NT2/D1 (cell line): ENCODE measurements around the gene SPTLC2.
"Not testable (repeated sequence)": the region's sequence is repeated elsewhere in the genome, so short reads cannot be mapped to it uniquely, and the experiment has no call there.

Experiments
- DNase-seq: peaks from one replicate; pipeline ENCODE4 v3.0.0-alpha.2; 2011; ENCODE audit warnings: low read depth, low spot score
- H3K27me3 ChIP-seq: 2 replicates; pipeline ENCODE4 v1.6.0; 2011; ENCODE audit warnings: mild to moderate bottlenecking; ENCODE audit not compliant: insufficient read length, insufficient read depth
- H3K36me3 ChIP-seq: 2 replicates; pipeline ENCODE4 v1.6.1; 2011; ENCODE audit warnings: mild to moderate bottlenecking, low read length, mixed read lengths; ENCODE audit not compliant: insufficient read depth, insufficient read length
- H3K4me1 ChIP-seq: 2 replicates; pipeline ENCODE4 v1.5.1; 2011; ENCODE audit not compliant: insufficient read depth, insufficient read length
- H3K4me3 ChIP-seq: 2 replicates; pipeline ENCODE4 v1.5.1; 2011; ENCODE audit warnings: low read depth; ENCODE audit not compliant: insufficient read length
- H3K9ac ChIP-seq: 2 replicates; pipeline ENCODE4 v1.6.0; 2011; ENCODE audit warnings: low read depth; ENCODE audit not compliant: insufficient read length
- H3K9me3 ChIP-seq: 2 replicates; pipeline ENCODE4 v1.5.1; 2011; ENCODE audit warnings: mild to moderate bottlenecking, low read length; ENCODE audit not compliant: insufficient read depth
- SUZ12 ChIP-seq: IDR thresholded peaks from 2 replicates; pipeline ENCODE4 v1.6.1; 2011; ENCODE audit not compliant: insufficient read length, insufficient read depth; ENCODE audit errors: extremely low read depth
- YY1 ChIP-seq: IDR thresholded peaks from 2 replicates; pipeline ENCODE4 v1.6.1; 2011; ENCODE audit not compliant: insufficient read length, insufficient read depth
- ZNF274 ChIP-seq: IDR thresholded peaks from 2 replicates; pipeline ENCODE4 v1.6.1; 2011; ENCODE audit warnings: mild to moderate bottlenecking, low read depth, low read length

The SPTLC2 gene

GRCh38 chr14:77529213-77529612 is 87.2 kb downstream of the SPTLC2 start:
- TF ChIP-seq SUZ12 (no peak), YY1 (no peak), ZNF274 (no peak)
- DNase-seq = no peak
- Histone ChIP-seq H3K36me3 (no peaks in the 10 kb centered on the region), H3K4me1 (no peaks in the 10 kb centered on the region), H3K9ac (no peak overlapping the region), H3K4me3 (no peak overlapping the region), H3K9me3 (no peaks in the 10 kb centered on the region), H3K27me3 (no peaks in the 10 kb centered on the region)

GRCh38 chr14:77528701-77529100 is 87.7 kb downstream of the SPTLC2 start:
- H3K27me3 ChIP-seq, DNase-seq, H3K36me3 ChIP-seq, H3K4me3 ChIP-seq, H3K4me1 ChIP-seq, H3K9ac ChIP-seq, H3K9me3 ChIP-seq: not testable (repeated sequence)

GRCh38 chr14:77526266-77526665 is 90.2 kb downstream of the SPTLC2 start:
- H3K4me3 ChIP-seq = no peak overlapping the region
- no peaks in the 10 kb centered on the region for H3K9me3 ChIP-seq
- no peak for TF ChIP-seq YY1
- no peak for TF ChIP-seq ZNF274
- no peak for TF ChIP-seq SUZ12
- H3K9ac ChIP-seq = no peak overlapping the region
- no peak for DNase-seq
- H3K27me3 ChIP-seq = no peaks in the 10 kb centered on the region
- peaks cover 1% of the 10 kb centered on the region for H3K36me3 ChIP-seq
- no peaks in the 10 kb centered on the region for H3K4me1 ChIP-seq

GRCh38 chr14:77524536-77524935 is 91.9 kb downstream of the SPTLC2 start:
- H3K36me3 ChIP-seq = peaks cover 12% of the 10 kb centered on the region
- no peak for DNase-seq
- no peak overlapping the region for H3K9ac ChIP-seq
- no peak for TF ChIP-seq SUZ12
- H3K27me3 ChIP-seq = no peaks in the 10 kb centered on the region
- no peaks in the 10 kb centered on the region for H3K4me1 ChIP-seq
- H3K4me3 ChIP-seq = no peak overlapping the region
- H3K9me3 ChIP-seq = no peaks in the 10 kb centered on the region

- TF ChIP-seq YY1 (no peak), SUZ12 (no peak), ZNF274 (no peak)
- Histone ChIP-seq H3K4me3 (no peak overlapping the region), H3K27me3 (no peaks in the 10 kb centered on the region), H3K9me3 (no peaks in the 10 kb centered on the region), H3K9ac (no peak overlapping the region), H3K36me3 (peaks cover 16% of the 10 kb centered on the region), H3K4me1 (no peaks in the 10 kb centered on the region)
- no peak for DNase-seq
Measured at GRCh38 chr14:77523109-77523508, 93.3 kb downstream of the SPTLC2 start.

- H3K36me3 ChIP-seq = peaks cover 36% of the 10 kb centered on the region
- no peak for DNase-seq
- H3K4me3 ChIP-seq = no peak overlapping the region
- H3K27me3 ChIP-seq = no peaks in the 10 kb centered on the region
- no peaks in the 10 kb centered on the region for H3K4me1 ChIP-seq
- no peak for TF ChIP-seq YY1
- no peak overlapping the region for H3K9ac ChIP-seq
- H3K9me3 ChIP-seq = no peaks in the 10 kb centered on the region
Measured at GRCh38 chr14:77520555-77520954, 95.9 kb downstream of the SPTLC2 start.

- DNase-seq = no peak
- Histone ChIP-seq H3K9ac (no peak overlapping the region), H3K27me3 (no peaks in the 10 kb centered on the region), H3K9me3 (no peaks in the 10 kb centered on the region), H3K36me3 (peaks cover 47% of the 10 kb centered on the region), H3K4me3 (no peak overlapping the region), H3K4me1 (no peaks in the 10 kb centered on the region)
- TF ChIP-seq YY1 (no peak), SUZ12 (no peak), ZNF274 (no peak)
Measured at GRCh38 chr14:77516126-77516525, 100.3 kb downstream of the SPTLC2 start.

- no peaks in the 10 kb centered on the region for H3K4me1 ChIP-seq
- H3K36me3 ChIP-seq = peaks cover 28% of the 10 kb centered on the region
- H3K9ac ChIP-seq = no peak overlapping the region
- no peaks in the 10 kb centered on the region for H3K27me3 ChIP-seq
- TF ChIP-seq ZNF274 (no peak), YY1 (no peak), SUZ12 (no peak)
- no peak overlapping the region for H3K4me3 ChIP-seq
- H3K9me3 ChIP-seq = no peaks in the 10 kb centered on the region
- no peak for DNase-seq
Measured at GRCh38 chr14:77511486-77512162, 104.8 kb downstream of the SPTLC2 start.
